ENCODE measurements around the gene RAB2B. TPM values are rescaled to one million over a fixed set of nuclear protein-coding genes. Genes with fewer than 3 reads are reported as not detected.

Gene RAB2B
- 10 to 100 TPM; 22.3 to 42.7 TPM for total RNA-seq
- 10 to 100 TPM; 14.8 to 18.5 TPM for polyA plus RNA-seq
- long read RNA-seq, donor 1, partial matches to known transcripts = 0 of 10 reads
- long read RNA-seq, donor 1, other reads (novel, unspliced or antisense) = 6 of 10 reads
- long read RNA-seq, donor 2, partial matches to known transcripts = 0 of 2 reads
- long read RNA-seq, donor 2, other reads (novel, unspliced or antisense) = 0 of 2 reads
- long read RNA-seq, donor 3, partial matches to known transcripts = 0 of 6 reads
- long read RNA-seq, donor 3, other reads (novel, unspliced or antisense) = 0 of 6 reads
- long read RNA-seq, donor 4, partial matches to known transcripts = 0 of 3 reads
- long read RNA-seq, donor 4, other reads (novel, unspliced or antisense) = 0 of 3 reads
- long read RNA-seq, donor 5, transcript RAB2B-201 (8 exons, 2,928 nt) = major isoform, 7 of 9 reads
- long read RNA-seq, donor 5, partial matches to known transcripts = 0 of 9 reads
- long read RNA-seq, donor 5, other reads (novel, unspliced or antisense) = 0 of 9 reads

DNA sequence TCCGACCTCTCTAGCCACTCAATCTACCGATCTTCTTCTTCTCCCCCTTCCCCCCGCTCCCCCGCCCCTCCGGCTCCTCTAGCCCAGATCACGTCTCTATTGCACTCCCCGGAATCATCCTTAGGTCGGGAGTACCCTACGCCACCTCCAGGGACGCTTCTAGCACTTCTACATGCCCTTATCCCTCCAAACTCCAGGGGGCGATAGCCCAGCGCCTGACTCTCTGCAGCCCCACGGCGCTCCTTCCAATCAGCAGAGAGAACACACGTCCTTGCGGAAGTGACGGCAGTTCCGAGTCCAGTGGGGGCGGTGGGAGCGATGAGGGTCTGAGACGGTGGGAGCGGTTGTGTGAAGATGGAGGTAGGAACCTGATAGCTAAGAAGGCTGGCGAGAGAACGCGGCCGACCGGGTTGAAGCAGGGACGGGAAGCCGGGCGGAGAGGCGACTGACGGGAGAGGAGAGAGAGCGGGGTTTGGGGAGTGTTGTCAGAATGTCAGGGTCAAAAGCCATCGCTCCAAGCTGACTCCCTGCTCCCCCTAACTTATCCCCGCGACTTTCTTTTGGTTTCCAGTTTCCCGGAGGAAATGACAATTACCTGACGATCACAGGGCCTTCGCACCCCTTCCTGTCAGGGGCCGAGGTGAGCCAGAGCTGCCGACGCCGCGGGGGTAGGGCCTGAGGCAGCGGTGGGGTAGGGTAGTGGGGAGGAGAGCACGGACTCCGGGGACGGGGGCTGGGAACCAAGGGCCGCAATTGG, at the start of gene RAB2B, which contains the start of gene TOX4:
TSS of gene RAB2B (minus strand) at position 35 of the 757 bp plus-strand sequence. CDS start 87 bp downstream, outside the sequence.
TSS of gene TOX4 (plus strand) at position 271 of the 757 bp plus-strand sequence. CDS start at position 355, 84 bp downstream.
- H3K4me1 ChIP-seq (ENCODE audit: control insufficient read depth in 5 of 5, insufficient read depth in 5 of 5, low read length in 5 of 5) = peaks cover 0 to 13% (median 10%) of the 10 kb centered on the region in 5 donors
- peaks cover 0 to 10% (median 6%) of the 10 kb centered on the region in 4 donors for H3K36me3 ChIP-seq (ENCODE audit: control insufficient read depth in 4 of 4, insufficient read depth in 4 of 4, low read length in 4 of 4)
- peak; percentile 99 to 100 (median 99) for DNase-seq
- 1% methylated on average over 49 of the region's 49 CpGs for WGBS, 2 donors
- peak within 1 kb of the TSS; percentile 87 for H3K4me3 ChIP-seq
- TF ChIP-seq, protein P1, sequence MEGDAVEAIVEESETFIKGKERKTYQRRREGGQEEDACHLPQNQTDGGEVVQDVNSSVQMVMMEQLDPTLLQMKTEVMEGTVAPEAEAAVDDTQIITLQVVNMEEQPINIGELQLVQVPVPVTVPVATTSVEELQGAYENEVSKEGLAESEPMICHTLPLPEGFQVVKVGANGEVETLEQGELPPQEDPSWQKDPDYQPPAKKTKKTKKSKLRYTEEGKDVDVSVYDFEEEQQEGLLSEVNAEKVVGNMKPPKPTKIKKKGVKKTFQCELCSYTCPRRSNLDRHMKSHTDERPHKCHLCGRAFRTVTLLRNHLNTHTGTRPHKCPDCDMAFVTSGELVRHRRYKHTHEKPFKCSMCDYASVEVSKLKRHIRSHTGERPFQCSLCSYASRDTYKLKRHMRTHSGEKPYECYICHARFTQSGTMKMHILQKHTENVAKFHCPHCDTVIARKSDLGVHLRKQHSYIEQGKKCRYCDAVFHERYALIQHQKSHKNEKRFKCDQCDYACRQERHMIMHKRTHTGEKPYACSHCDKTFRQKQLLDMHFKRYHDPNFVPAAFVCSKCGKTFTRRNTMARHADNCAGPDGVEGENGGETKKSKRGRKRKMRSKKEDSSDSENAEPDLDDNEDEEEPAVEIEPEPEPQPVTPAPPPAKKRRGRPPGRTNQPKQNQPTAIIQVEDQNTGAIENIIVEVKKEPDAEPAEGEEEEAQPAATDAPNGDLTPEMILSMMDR (IDR thresholded peaks at IDR 0.05; ENCODE audit: control extremely low read depth, extremely low read depth) = peak; percentile 96
- peak; percentile 99 for ATAC-seq (ENCODE audit: insufficient read depth, low FRiP score)
- H3K27ac ChIP-seq (ENCODE audit: low read depth in 1 of 2, low read length in 1 of 2) = peak within 1 kb of the TSS; percentile 79 to 94
- no peaks in the 10 kb centered on the region for H3K27me3 ChIP-seq (ENCODE audit: control insufficient read depth in 3 of 3, insufficient read depth in 3 of 3, low read length in 2 of 3)
- H3K9me3 ChIP-seq (ENCODE audit: control insufficient read depth in 4 of 4, insufficient read depth in 3 of 4, low read length in 3 of 4) = no peaks in the 10 kb centered on the region
- H3K9ac ChIP-seq (ENCODE audit: insufficient read depth in 1 of 2, low read length in 2 of 2) = peak within 1 kb of the TSS; percentile 87 to 96

GRCh38 chr14:21525962-21526671, 49.4 kb upstream of the RAB2B start, which contains the start of gene SALL2:
Gene SALL2, minus strand, starts transcription at chr14:21526346. Its CDS starts 219 bp downstream, at chr14:21526127.
- Histone ChIP-seq H3K9me3 (ENCODE audit: control insufficient read depth in 4 of 4, insufficient read depth in 3 of 4, low read length in 3 of 4) (no peaks in the 10 kb centered on the region), H3K36me3 (ENCODE audit: control insufficient read depth in 4 of 4, insufficient read depth in 4 of 4, low read length in 4 of 4) (peaks cover 0 to 18% (median 3%) of the 10 kb centered on the region in 4 donors), H3K9ac (ENCODE audit: insufficient read depth in 1 of 2, low read length in 2 of 2) (peak within 1 kb of the TSS in 1 of 2 donors; percentile 68), H3K27me3 (ENCODE audit: control insufficient read depth in 3 of 3, insufficient read depth in 3 of 3, low read length in 2 of 3) (peaks cover 0 to 3% (median 2%) of the 10 kb centered on the region in 3 donors), H3K27ac (ENCODE audit: low read depth in 1 of 2, low read length in 1 of 2) (peak within 1 kb of the TSS in 1 of 2 donors; percentile 11), H3K4me1 (ENCODE audit: control insufficient read depth in 5 of 5, insufficient read depth in 5 of 5, low read length in 5 of 5) (peaks cover 0 to 12% (median 4%) of the 10 kb centered on the region in 5 donors), H3K4me3 (peak within 1 kb of the TSS; percentile 59)
- WGBS, 2 donors = 0 to 1% methylated on average over 39 to 43 of the region's 43 CpGs
- ATAC-seq (ENCODE audit: insufficient read depth, low FRiP score) = peak; percentile 85
- DNase-seq = peak; percentile 93 to 95 (median 93)
- TF ChIP-seq, protein P1 (IDR thresholded peaks at IDR 0.05; ENCODE audit: control extremely low read depth, extremely low read depth) = no peak

DNA sequence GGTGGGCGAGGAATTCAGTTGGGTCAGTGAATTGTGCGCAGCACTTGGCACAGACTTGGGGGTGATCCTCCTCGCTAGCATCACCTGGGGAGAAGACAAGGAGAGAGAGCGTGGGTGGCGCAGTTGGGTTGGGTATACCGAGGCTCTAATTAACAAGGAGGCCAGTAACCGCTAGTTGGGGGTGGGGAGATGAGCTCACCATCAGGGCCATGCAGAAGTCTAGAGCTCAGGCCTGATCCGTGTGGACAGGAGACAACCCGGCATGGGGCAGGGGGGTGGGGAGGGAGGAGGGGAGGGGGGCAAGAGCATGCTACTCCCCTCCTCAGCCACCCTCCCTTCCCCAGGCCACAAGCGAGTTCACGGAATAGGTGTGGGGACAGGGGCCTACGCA, 48.8 kb upstream of the RAB2B start:
- H3K4me3 ChIP-seq = peak overlapping the region; percentile 59
- WGBS, 2 donors = 56 to 58% methylated on average over 9 to 10 of the region's 12 CpGs
- ATAC-seq (ENCODE audit: insufficient read depth, low FRiP score) (no peak), DNase-seq (peak; percentile 44 to 59 (median 51))
- H3K4me1 ChIP-seq (ENCODE audit: control insufficient read depth in 5 of 5, insufficient read depth in 5 of 5, low read length in 5 of 5) = peaks cover 0 to 12% (median 4%) of the 10 kb centered on the region in 5 donors
- peak overlapping the region in 1 of 2 donors; percentile 68 for H3K9ac ChIP-seq (ENCODE audit: insufficient read depth in 1 of 2, low read length in 2 of 2)
- TF ChIP-seq, protein P1 (IDR thresholded peaks at IDR 0.05; ENCODE audit: control extremely low read depth, extremely low read depth) = no peak
- peaks cover 0 to 3% (median 2%) of the 10 kb centered on the region in 3 donors for H3K27me3 ChIP-seq (ENCODE audit: control insufficient read depth in 3 of 3, insufficient read depth in 3 of 3, low read length in 2 of 3)
- no peak overlapping the region for H3K27ac ChIP-seq (ENCODE audit: low read depth in 1 of 2, low read length in 1 of 2)
- no peaks in the 10 kb centered on the region for H3K9me3 ChIP-seq (ENCODE audit: control insufficient read depth in 4 of 4, insufficient read depth in 3 of 4, low read length in 3 of 4)
- H3K36me3 ChIP-seq (ENCODE audit: control insufficient read depth in 4 of 4, insufficient read depth in 4 of 4, low read length in 4 of 4) = peaks cover 0 to 18% (median 3%) of the 10 kb centered on the region in 4 donors

All from lung (tissue), 16 donors.